ENCODE results near the gene EFCAB14.

Gene EFCAB14

DNA sequence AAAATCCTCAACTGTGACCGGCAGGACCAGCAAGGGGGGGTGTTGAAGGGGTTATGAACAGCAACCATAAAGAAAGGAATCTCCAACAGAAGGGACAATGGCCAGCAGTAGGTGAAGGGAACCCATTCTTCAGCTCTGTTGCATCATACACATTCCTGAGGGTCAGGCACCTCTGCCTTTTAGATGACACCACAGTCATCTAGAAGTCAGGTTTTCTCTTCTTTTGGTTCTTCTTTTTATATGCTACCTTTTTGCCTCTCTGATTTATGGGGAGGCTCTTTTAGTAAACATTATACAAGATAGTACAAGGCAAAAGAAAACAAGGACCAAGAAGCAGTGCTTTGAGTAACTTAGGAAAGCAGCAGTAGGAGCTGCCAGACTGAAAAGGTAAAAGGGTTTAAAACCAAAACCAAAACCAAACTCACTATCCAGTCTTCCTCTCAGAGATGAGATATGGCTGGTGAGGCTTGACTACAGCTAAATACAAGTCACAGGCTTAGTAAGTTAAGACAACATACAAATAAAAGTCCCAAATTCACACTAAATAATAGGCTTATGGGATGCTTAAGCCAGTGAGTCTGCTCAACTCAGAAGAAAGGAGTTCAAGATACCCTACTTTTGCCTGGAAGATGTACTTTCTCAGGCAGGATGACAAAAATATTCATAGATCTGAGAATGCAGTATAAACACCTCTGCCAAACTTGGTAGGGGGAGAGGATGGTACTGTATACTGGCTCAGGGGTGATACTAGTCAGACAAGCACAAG, 43.2 kb downstream of the EFCAB14 start:
- TF ChIP-seq FOXP2 (optimal IDR thresholded peaks at IDR 0.05; ENCODE audit: borderline replicate concordance, extremely low read depth, extremely low read length, insufficient read depth) (no peak), POLR2AphosphoS5 (IDR thresholded peaks at IDR 0.05; ENCODE audit: low read depth, low read length) (no peak), SIN3A (IDR thresholded peaks at IDR 0.05; ENCODE audit: borderline replicate concordance, insufficient read depth, low read length) (no peak), TAF1 (IDR thresholded peaks at IDR 0.05; ENCODE audit: borderline replicate concordance, insufficient read depth, low read length) (no peak)
- TF ChIP-seq, protein P1, sequence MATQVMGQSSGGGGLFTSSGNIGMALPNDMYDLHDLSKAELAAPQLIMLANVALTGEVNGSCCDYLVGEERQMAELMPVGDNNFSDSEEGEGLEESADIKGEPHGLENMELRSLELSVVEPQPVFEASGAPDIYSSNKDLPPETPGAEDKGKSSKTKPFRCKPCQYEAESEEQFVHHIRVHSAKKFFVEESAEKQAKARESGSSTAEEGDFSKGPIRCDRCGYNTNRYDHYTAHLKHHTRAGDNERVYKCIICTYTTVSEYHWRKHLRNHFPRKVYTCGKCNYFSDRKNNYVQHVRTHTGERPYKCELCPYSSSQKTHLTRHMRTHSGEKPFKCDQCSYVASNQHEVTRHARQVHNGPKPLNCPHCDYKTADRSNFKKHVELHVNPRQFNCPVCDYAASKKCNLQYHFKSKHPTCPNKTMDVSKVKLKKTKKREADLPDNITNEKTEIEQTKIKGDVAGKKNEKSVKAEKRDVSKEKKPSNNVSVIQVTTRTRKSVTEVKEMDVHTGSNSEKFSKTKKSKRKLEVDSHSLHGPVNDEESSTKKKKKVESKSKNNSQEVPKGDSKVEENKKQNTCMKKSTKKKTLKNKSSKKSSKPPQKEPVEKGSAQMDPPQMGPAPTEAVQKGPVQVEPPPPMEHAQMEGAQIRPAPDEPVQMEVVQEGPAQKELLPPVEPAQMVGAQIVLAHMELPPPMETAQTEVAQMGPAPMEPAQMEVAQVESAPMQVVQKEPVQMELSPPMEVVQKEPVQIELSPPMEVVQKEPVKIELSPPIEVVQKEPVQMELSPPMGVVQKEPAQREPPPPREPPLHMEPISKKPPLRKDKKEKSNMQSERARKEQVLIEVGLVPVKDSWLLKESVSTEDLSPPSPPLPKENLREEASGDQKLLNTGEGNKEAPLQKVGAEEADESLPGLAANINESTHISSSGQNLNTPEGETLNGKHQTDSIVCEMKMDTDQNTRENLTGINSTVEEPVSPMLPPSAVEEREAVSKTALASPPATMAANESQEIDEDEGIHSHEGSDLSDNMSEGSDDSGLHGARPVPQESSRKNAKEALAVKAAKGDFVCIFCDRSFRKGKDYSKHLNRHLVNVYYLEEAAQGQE (IDR thresholded peaks at IDR 0.05; ENCODE audit: insufficient read depth in 1 of 2, low read depth in 2 of 2, low read length in 2 of 2) = no peak

DNA sequence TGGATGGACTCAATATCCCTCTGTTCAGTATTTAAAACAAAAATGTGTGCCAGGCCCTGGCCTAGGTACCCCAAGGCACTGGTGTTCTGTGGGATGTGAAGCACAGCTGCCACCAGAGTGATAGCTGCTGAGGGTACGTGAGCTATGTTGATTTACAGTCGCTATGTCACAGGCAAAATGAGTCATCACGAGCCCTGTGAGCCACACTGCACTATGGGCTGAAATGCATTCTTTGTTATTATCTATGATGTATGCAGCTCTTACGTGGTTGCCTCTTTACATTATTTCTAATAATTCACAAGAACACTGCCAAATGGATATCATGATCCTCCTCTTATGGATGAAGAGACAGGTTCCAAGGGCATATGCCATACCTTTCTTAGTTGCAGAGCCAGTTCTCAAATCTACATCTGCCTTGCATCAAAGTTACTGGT, 45.1 kb downstream of the EFCAB14 start:
- no peak for TF ChIP-seq POLR2AphosphoS5 (IDR thresholded peaks at IDR 0.05; ENCODE audit: low read depth, low read length)
- TF ChIP-seq FOXP2 (optimal IDR thresholded peaks at IDR 0.05; ENCODE audit: borderline replicate concordance, extremely low read depth, extremely low read length, insufficient read depth) = no peak
- TF ChIP-seq SIN3A (IDR thresholded peaks at IDR 0.05; ENCODE audit: borderline replicate concordance, insufficient read depth, low read length) = no peak
- TF ChIP-seq, protein P1 (IDR thresholded peaks at IDR 0.05; ENCODE audit: insufficient read depth in 1 of 2, low read depth in 2 of 2, low read length in 2 of 2) = no peak
- no peak for TF ChIP-seq TAF1 (IDR thresholded peaks at IDR 0.05; ENCODE audit: borderline replicate concordance, insufficient read depth, low read length)

GRCh38 chr1:46672696-46673095, 46.2 kb downstream of the EFCAB14 start:
- TF ChIP-seq FOXP2 (optimal IDR thresholded peaks at IDR 0.05; ENCODE audit: borderline replicate concordance, extremely low read depth, extremely low read length, insufficient read depth) (no peak), POLR2AphosphoS5 (IDR thresholded peaks at IDR 0.05; ENCODE audit: low read depth, low read length) (no peak), TAF1 (IDR thresholded peaks at IDR 0.05; ENCODE audit: borderline replicate concordance, insufficient read depth, low read length) (no peak), SIN3A (IDR thresholded peaks at IDR 0.05; ENCODE audit: borderline replicate concordance, insufficient read depth, low read length) (no peak)
- TF ChIP-seq, protein P1 (IDR thresholded peaks at IDR 0.05; ENCODE audit: insufficient read depth in 1 of 2, low read depth in 2 of 2, low read length in 2 of 2) = no peak

- TF ChIP-seq FOXP2 (optimal IDR thresholded peaks at IDR 0.05; ENCODE audit: borderline replicate concordance, extremely low read depth, extremely low read length, insufficient read depth) = no peak
- TF ChIP-seq, protein P1 (IDR thresholded peaks at IDR 0.05; ENCODE audit: insufficient read depth in 1 of 2, low read depth in 2 of 2, low read length in 2 of 2) = no peak
- TF ChIP-seq SIN3A (IDR thresholded peaks at IDR 0.05; ENCODE audit: borderline replicate concordance, insufficient read depth, low read length) = no peak
- no peak for TF ChIP-seq TAF1 (IDR thresholded peaks at IDR 0.05; ENCODE audit: borderline replicate concordance, insufficient read depth, low read length)
- TF ChIP-seq POLR2AphosphoS5 (IDR thresholded peaks at IDR 0.05; ENCODE audit: low read depth, low read length) = no peak
Measured at GRCh38 chr1:46671554-46671953, 47.4 kb downstream of the EFCAB14 start, which contains the start of gene TEX38. TEX38 (plus strand) TSS chr1:46671854; CDS start chr1:46671935, 81 bp downstream.

All from PFSK-1 (cell line).